Common myeloid progenitor, CD34-positive (primary cell): ENCODE results near the gene SUCLG2.
"Not testable (repeated sequence)": the region's sequence is repeated elsewhere in the genome, so short reads cannot be mapped to it uniquely, and the experiment has no call there.

Experiments used
- CTCF ChIA-PET: fragments of 350-600 bp; sonication (Branson Sonifier 250); formaldehyde crosslinking; loops from one replicate; lab custom pipeline; 2021; ENCODE audit warnings: antibody characterized with exemption; lab: Charles Lee
- POLR2A ChIA-PET: fragments of 350-600 bp; sonication (Branson Sonifier 250); formaldehyde crosslinking; loops from one replicate; lab custom pipeline; 2021; ENCODE audit warnings: antibody characterized with exemption; lab: Charles Lee
- DNase-seq, 3 donors: peaks; one replicate each; pipeline versions ENCODE4 v3.0.0 to v3.0.0-alpha.2; 2013
- H3K27ac ChIP-seq, 2 experiments: 1 replicate in 1 of 2; 2 replicates in 1 of 2; pipeline ENCODE4 v1.7.0; 2013; ENCODE audit warnings: inconsistent platforms in 2 of 2, low read length in 2 of 2, mild to moderate bottlenecking in 2 of 2, low read depth in 1 of 2, moderate library complexity in 1 of 2; ENCODE audit not compliant: severe bottlenecking in 2 of 2, insufficient read depth in 1 of 2, poor library complexity in 1 of 2
- H3K27me3 ChIP-seq, 5 experiments: replicated peaks in 2 of 5; 1 replicate in 3 of 5; 2 replicates in 2 of 5; pipeline versions ENCODE4 v1.6.1 to v1.7.0; 2013; ENCODE audit warnings: low read length in 4 of 5, mild to moderate bottlenecking in 2 of 5, moderate library complexity in 2 of 5, inconsistent platforms in 1 of 5; ENCODE audit not compliant: insufficient read depth in 5 of 5, control insufficient read depth in 4 of 5
- H3K36me3 ChIP-seq, 4 experiments: 1 replicate in 2 of 4; 2 replicates in 2 of 4; pipeline versions ENCODE4 v1.6.1 to v1.7.0; 2013; ENCODE audit warnings: low read length in 3 of 4, control low read depth in 1 of 4, mild to moderate bottlenecking in 1 of 4; ENCODE audit not compliant: control insufficient read depth in 4 of 4, insufficient read depth in 4 of 4
- H3K4me1 ChIP-seq, 4 experiments: 1 replicate in 3 of 4; 2 replicates in 1 of 4; pipeline versions ENCODE4 v1.6.1 to v1.7.1; 2013; ENCODE audit warnings: low read length in 3 of 4, mild to moderate bottlenecking in 3 of 4, control low read depth in 1 of 4, inconsistent platforms in 1 of 4, moderate library complexity in 1 of 4; ENCODE audit not compliant: control insufficient read depth in 4 of 4, insufficient read depth in 4 of 4; ENCODE audit errors: control extremely low read depth in 1 of 4
- H3K4me3 ChIP-seq, 7 experiments: 1 replicate in 4 of 7; 2 replicates in 3 of 7; pipeline versions ENCODE4 v1.5.1 to v1.7.0; 2013; ENCODE audit warnings: mild to moderate bottlenecking in 7 of 7, low read length in 6 of 7, moderate library complexity in 6 of 7, inconsistent platforms in 2 of 7, low read depth in 2 of 7, control low read depth in 1 of 7; ENCODE audit not compliant: insufficient read depth in 4 of 7, control insufficient read depth in 1 of 7; ENCODE audit errors: extremely low read depth in 1 of 7
- H3K9me3 ChIP-seq, 5 experiments: 1 replicate in 4 of 5; 2 replicates in 1 of 5; pipeline versions ENCODE4 v1.6.1 to v1.7.1; 2013; ENCODE audit warnings: low read length in 4 of 5, mild to moderate bottlenecking in 2 of 5, inconsistent platforms in 1 of 5, low read depth in 1 of 5, moderate library complexity in 1 of 5; ENCODE audit not compliant: control insufficient read depth in 4 of 5, insufficient read depth in 2 of 5; ENCODE audit errors: control extremely low read depth in 1 of 5
- WGBS: methylation state at CpG from one replicate; pipeline ENCODE4 v1.1.5; 2013; ENCODE audit not compliant: insufficient coverage; 5-methylcytosine and 5-hydroxymethylcytosine counted together

SUCLG2 gene

DNA sequence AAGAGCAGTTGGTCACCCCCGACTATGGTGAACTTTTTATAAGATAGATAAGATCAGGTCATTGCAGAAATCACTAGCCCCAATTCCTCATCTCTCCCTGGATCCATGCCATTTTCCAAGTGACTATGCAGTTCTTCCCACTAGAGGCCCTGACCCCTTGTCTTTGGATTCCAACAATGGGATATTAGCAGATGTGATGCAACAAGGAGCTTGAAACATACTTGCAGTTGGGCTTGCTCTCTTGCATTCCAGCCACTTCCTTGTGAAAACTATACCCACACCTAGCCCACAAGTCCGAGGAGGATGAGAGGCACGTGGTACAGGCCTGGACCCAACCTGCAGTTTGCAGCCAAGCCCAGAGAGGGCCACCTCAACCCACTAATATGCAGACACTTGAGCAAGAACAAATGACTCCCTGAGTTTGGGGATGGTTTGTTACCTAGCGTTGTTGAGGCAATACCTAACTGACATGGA, 60.6 kb downstream of the SUCLG2 start:
- Histone ChIP-seq H3K9me3 (peaks cover 0 to 3% (median 0%) of the 10 kb centered on the region in 5 experiments), H3K36me3 (no peaks in the 10 kb centered on the region), H3K27me3 (peaks cover 0 to 3% (median 0%) of the 10 kb centered on the region in 5 experiments), H3K4me3 (no peak overlapping the region), H3K27ac (no peak overlapping the region), H3K4me1 (no peaks in the 10 kb centered on the region)
- ChIA-PET CTCF (no interaction called here), POLR2A (no interaction called here)
- WGBS, result 94% methylated on average over 3 of the region's 4 CpGs
- DNase-seq, result peak in 1 of 3 donors; percentile 4

DNA sequence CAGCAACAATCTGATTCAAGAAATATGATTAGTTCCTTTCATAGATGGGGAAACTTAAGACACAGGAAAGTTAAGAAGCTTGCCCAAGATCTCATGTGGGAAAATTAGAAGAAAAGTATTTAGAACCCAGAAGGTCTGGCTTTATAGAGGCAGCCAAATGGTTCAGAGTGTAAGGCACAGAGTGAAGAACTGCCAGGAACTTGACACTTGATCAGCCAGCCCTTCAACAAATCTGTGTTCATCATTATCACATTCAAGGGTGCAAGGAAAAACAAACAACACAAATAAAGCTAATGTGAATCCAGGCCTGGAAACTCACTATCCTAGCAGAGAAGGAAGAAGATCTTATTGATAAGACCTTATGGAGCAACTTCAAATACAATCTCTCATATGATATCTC, 62.4 kb downstream of the SUCLG2 start:
- no peak for DNase-seq
- no peak overlapping the region for H3K27ac ChIP-seq
- peaks cover 0 to under 1% (median 0%) of the 10 kb centered on the region in 5 experiments for H3K27me3 ChIP-seq
- H3K4me3 ChIP-seq, result no peak overlapping the region
- ChIA-PET POLR2A (no interaction called here), CTCF (no interaction called here)
- H3K9me3 ChIP-seq, result peaks cover 0 to 3% (median 0%) of the 10 kb centered on the region in 5 experiments
- H3K4me1 ChIP-seq, result no peaks in the 10 kb centered on the region
- no peaks in the 10 kb centered on the region for H3K36me3 ChIP-seq

DNA sequence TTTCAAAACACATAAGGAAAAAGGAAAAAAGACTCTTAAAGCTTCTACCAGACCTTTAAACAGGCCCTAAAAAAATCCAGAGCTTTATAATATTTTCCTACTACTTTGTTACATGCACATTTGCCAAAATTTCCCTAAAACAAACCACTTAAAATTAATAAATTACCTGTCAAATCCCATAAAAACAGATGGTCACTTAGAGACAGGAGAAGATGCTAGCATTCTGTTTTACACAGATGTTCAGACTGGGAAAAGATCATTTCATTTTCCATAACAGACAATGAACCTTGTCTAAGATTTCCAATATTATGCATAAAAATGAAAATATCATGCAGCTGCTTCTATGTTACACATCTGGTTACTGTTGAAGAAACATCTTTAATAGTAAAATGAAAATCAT, 66.6 kb downstream of the SUCLG2 start:
- Histone ChIP-seq H3K4me3 (no peak overlapping the region), H3K36me3 (no peaks in the 10 kb centered on the region), H3K27me3 (no peaks in the 10 kb centered on the region), H3K27ac (no peak overlapping the region), H3K4me1 (no peaks in the 10 kb centered on the region), H3K9me3 (peaks cover 0 to 7% (median 0%) of the 10 kb centered on the region in 5 experiments)
- ChIA-PET POLR2A (no interaction called here), CTCF (no interaction called here)
- DNase-seq, result no peak

DNA sequence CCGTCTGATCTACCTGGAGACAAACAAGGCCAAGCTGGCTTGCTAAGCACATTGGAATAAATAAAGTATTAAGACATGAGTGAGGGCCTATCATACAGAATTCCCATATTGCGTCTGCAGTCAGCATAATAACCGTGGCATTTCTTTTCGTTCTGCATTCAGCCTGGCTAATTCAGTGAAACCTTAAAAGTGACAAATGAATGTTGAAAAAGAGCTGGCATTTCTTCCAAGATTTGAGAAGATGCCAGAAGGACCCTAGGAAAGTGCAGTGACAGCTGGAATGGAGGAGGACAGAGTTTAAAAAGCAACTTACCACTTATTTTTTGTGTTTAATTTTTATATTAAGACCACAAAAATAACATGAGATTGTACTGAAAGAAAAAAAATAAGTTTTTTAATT, 67.1 kb downstream of the SUCLG2 start:
- DNase-seq, result no peak
- CTCF ChIA-PET, result interaction anchor here (0.7 kb wide), 1 partner anchor 80 kb away, joined by 3 read pairs; no protein-coding TSS in a partner anchor

DNA sequence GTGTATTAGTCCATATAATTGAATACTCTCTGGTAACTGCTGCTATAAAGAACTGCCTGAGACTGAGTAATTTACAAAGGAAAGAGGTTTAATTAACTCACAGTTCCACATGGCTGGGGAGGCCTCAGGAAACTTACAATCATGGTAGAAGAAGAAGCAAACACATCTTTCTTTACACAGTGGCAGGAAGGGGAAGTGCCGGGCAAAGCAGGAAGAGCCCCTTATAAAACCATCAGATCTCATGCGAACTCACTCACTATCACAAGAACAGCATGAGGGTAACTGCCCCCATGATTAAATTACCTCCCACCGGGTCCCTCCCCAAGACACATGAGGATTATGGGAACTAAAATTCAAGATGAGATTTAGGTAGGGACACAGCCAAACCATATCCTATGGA, 69.8 kb downstream of the SUCLG2 start:
- H3K4me3 ChIP-seq, H3K9me3 ChIP-seq, H3K27me3 ChIP-seq, CTCF ChIA-PET, H3K4me1 ChIP-seq, H3K27ac ChIP-seq, POLR2A ChIA-PET, H3K36me3 ChIP-seq, DNase-seq: not testable (repeated sequence)
- no CpG with 5 or more reads among the region's 3 CpGs for WGBS

More for the DNA sequence above, 67.1 kb downstream of the SUCLG2 start:
- Histone ChIP-seq H3K4me1 (no peaks in the 10 kb centered on the region), H3K9me3 (peaks cover 0 to 7% (median 0%) of the 10 kb centered on the region in 5 experiments), H3K4me3 (no peak overlapping the region), H3K36me3 (no peaks in the 10 kb centered on the region), H3K27me3 (no peaks in the 10 kb centered on the region), H3K27ac (no peak overlapping the region)
- POLR2A ChIA-PET, result no interaction called here
- 100% methylated on average over 3 of the region's 4 CpGs for WGBS

DNA sequence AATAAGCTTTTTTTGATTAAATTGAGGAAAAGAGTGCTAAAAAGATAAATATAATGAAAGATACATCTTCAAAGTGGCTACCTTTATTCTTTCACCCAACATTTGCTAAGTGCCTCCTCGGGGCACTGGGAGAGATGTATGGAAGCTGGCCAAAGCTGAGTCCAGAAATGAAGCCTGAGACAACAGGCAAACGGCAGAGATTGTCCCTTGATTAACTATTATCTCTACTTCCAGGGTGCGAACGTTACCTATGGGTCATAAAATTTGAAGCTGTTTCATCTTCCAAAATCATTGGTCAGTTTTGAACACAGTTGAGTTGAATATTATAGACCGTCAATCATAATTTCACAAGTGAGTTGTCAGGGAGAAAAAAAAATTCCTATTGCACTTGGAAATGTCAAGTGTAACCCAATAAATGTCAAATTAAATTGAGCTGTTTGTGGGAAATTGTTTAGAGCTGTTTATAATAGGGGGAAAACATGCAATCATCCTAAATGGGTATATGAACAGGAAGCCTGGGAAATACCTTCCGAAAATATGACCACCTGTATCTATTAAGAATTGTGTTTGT, 73.9 kb downstream of the SUCLG2 start:
- Histone ChIP-seq H3K4me3 (no peak overlapping the region), H3K27ac (no peak overlapping the region), H3K9me3 (peaks cover 0 to 7% (median 0%) of the 10 kb centered on the region in 5 experiments), H3K27me3 (no peaks in the 10 kb centered on the region), H3K36me3 (no peaks in the 10 kb centered on the region), H3K4me1 (no peaks in the 10 kb centered on the region)
- ChIA-PET POLR2A (interaction anchor here (0.6 kb wide), 1 partner anchor 108 kb away, joined by 3 read pairs; no protein-coding TSS in a partner anchor), CTCF (no interaction called here)
- DNase-seq, result no peak
- WGBS, result 100% methylated on average over 4 of the region's 6 CpGs

DNA sequence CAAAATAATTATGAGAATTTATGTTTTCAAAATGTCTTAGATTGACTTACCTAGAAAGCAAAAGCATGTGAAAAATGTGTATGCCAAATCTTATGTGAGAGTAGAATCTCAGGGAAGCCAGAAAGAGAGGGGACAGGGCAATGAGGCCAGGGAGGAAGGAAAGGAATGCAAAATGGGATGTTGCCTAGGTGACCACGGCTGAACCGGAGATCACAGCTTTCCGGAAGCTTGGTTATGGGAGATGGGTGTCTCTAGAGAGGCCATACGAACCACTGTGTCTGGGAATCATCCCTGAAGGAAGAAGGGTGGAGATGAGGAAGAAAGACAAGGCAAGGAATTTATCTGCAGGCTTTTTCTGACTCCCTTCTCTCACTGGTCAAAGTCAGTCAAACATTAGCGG, 76.0 kb downstream of the SUCLG2 start:
- 97% methylated on average over 5 of the region's 5 CpGs for WGBS
- ChIA-PET CTCF (interaction anchor here (1.5 kb wide), 1 partner anchor 16 kb away, joined by 4 read pairs; no protein-coding TSS in a partner anchor), POLR2A (no interaction called here)

More for the DNA sequence above, 76.0 kb downstream of the SUCLG2 start:
- Histone ChIP-seq H3K27me3 (no peaks in the 10 kb centered on the region), H3K4me1 (no peaks in the 10 kb centered on the region), H3K9me3 (peaks cover 0 to 5% (median 0%) of the 10 kb centered on the region in 5 experiments), H3K4me3 (no peak overlapping the region), H3K36me3 (no peaks in the 10 kb centered on the region), H3K27ac (no peak overlapping the region)
- no peak for DNase-seq
